Esophagus squamous epithelium (tissue), 5 donors: ENCODE results near the gene SYNE2. TPM values are rescaled to one million over a fixed set of nuclear protein-coding genes. Genes with fewer than 3 reads are reported as not detected.
A peak's percentile ranks its signal among the peaks of the same experiment; 100 is the strongest.

Experiments used
- DNase-seq: peaks from one replicate; lab custom pipeline; 2025; lab: John Stamatoyannopoulos, UW
- H3K27ac ChIP-seq, 4 donors: fragments of 200-600 bp; sonication (generic); one replicate each; pipeline ENCODE4 v1.5.1; 2016 to 2019; ENCODE audit warnings: mild to moderate bottlenecking in 1 of 4
- H3K27me3 ChIP-seq, 4 donors: fragments of 200-600 bp; sonication (generic); 1 replicate in 3 of 4; 2 replicates in 1 of 4; pipeline versions ENCODE4 v1.5.1 to v1.6.0; 2017 to 2021; ENCODE audit warnings: antibody characterized with exemption in 1 of 4
- H3K36me3 ChIP-seq, 3 donors: fragments of 200-600 bp; sonication (generic); one replicate each; pipeline ENCODE4 v1.5.1; 2016 to 2019
- H3K4me1 ChIP-seq, 3 donors: fragments of 200-600 bp; sonication (generic); one replicate each; pipeline ENCODE4 v1.5.1; 2017 to 2019
- H3K4me3 ChIP-seq, 4 donors: fragments of 200-600 bp; sonication (generic); 1 replicate in 3 of 4; 2 replicates in 1 of 4; pipeline ENCODE4 v1.5.1; 2016 to 2019; ENCODE audit warnings: mild to moderate bottlenecking in 2 of 4, moderate library complexity in 1 of 4
- H3K9me3 ChIP-seq, 3 donors: fragments of 200-600 bp; sonication (generic); one replicate each; pipeline ENCODE4 v1.5.1; 2016 to 2019
- CTCF ChIP-seq, 6 experiments: fragments of 450-650 bp in 4 of 6; fragments of 200-600 bp in 2 of 6; sonication (generic) in 2 of 6; IDR thresholded peaks; one replicate each; pipeline ENCODE4 v1.5.1; 2016 to 2019; ENCODE audit warnings: antibody characterized with exemption in 6 of 6, mild to moderate bottlenecking in 4 of 6, moderate library complexity in 4 of 6
- POLR2A ChIP-seq, 4 donors: fragments of 450-650 bp; IDR thresholded peaks; one replicate each; pipeline ENCODE4 v1.6.1; 2017; ENCODE audit warnings: antibody characterized with exemption in 4 of 4, mild to moderate bottlenecking in 4 of 4, moderate library complexity in 3 of 4
- WGBS, 2 donors: methylation state at CpG; one replicate each; pipeline ENCODE4 v1.1.5; 2018; 5-methylcytosine and 5-hydroxymethylcytosine counted together
- intact Hi-C: fragments of 100-400 bp; cut with DNase I; formaldehyde crosslinking; loops from one replicate; pipeline ENCODE4 v1.15.0; 2022
- total RNA-seq, 4 donors: library from RNA; depleted of rRNA; stranded (reverse); fragments of >200 nt; gene quantifications; one replicate each; pipeline ENCODE4 v1.1.0, GENCODE V29; 2016
- donor health status: DM: yes; HTN: yes; CAD: no.

SYNE2 gene
- total RNA-seq, 4 donors from 2014 or later = 128 to 197 (median 145) TPM

GRCh38 chr14:64221391-64222003 is 368.7 kb downstream of the SYNE2 start:
- Histone ChIP-seq H3K4me1 (no peaks in the 10 kb centered on the region), H3K27me3 (no peaks in the 10 kb centered on the region), H3K36me3 (peaks cover 10 to 100% (median 43%) of the 10 kb centered on the region in 3 donors), H3K27ac (no peak overlapping the region), H3K4me3 (no peak overlapping the region), H3K9me3 (no peaks in the 10 kb centered on the region)
- intact Hi-C loops = no loop called here
- no peak for DNase-seq
- WGBS, 2 donors = 76 to 77% methylated on average over 12 to 13 of the region's 14 CpGs
- TF ChIP-seq POLR2A (IDR thresholded peaks at IDR 0.05) = no peak
- TF ChIP-seq CTCF (IDR thresholded peaks at IDR 0.05) = no peak

- Histone ChIP-seq H3K9me3 (no peaks in the 10 kb centered on the region), H3K27me3 (no peaks in the 10 kb centered on the region), H3K36me3 (peaks cover 4 to 100% (median 31%) of the 10 kb centered on the region in 3 donors), H3K4me1 (no peaks in the 10 kb centered on the region), H3K27ac (no peak overlapping the region), H3K4me3 (no peak overlapping the region)
- DNase-seq = no peak
- no peak for TF ChIP-seq CTCF (IDR thresholded peaks at IDR 0.05)
- no peak for TF ChIP-seq POLR2A (IDR thresholded peaks at IDR 0.05)
- WGBS, 2 donors = 74 to 81% methylated on average over 3 to 5 of the region's 10 CpGs
- intact Hi-C loops = no loop called here
Measured at GRCh38 chr14:64225151-64225757, 372.4 kb downstream of the SYNE2 start.

GRCh38 chr14:64227856-64228255 is 375.1 kb downstream of the SYNE2 start:
- intact Hi-C loops = no loop called here
- Histone ChIP-seq H3K4me1 (peaks cover 0 to 5% (median 0%) of the 10 kb centered on the region in 3 donors), H3K9me3 (no peaks in the 10 kb centered on the region), H3K27me3 (no peaks in the 10 kb centered on the region), H3K4me3 (no peak overlapping the region), H3K27ac (no peak overlapping the region), H3K36me3 (peaks cover 11 to 100% (median 19%) of the 10 kb centered on the region in 3 donors)
- no peak for DNase-seq
- 72 to 81% methylated on average over 1 of the region's 1 CpG for WGBS, 2 donors
- TF ChIP-seq POLR2A (IDR thresholded peaks at IDR 0.05) = no peak
- no peak for TF ChIP-seq CTCF (IDR thresholded peaks at IDR 0.05)

GRCh38 chr14:64229489-64229888 is 376.7 kb downstream of the SYNE2 start:
- H3K27ac ChIP-seq = no peak overlapping the region
- no peaks in the 10 kb centered on the region for H3K9me3 ChIP-seq
- intact Hi-C loops = no loop called here
- 89% methylated on average over 3 of the region's 3 CpGs for WGBS, 2 donors
- TF ChIP-seq POLR2A (IDR thresholded peaks at IDR 0.05) (no peak), CTCF (IDR thresholded peaks at IDR 0.05) (no peak)
- no peaks in the 10 kb centered on the region for H3K27me3 ChIP-seq
- H3K36me3 ChIP-seq = peaks cover 8 to 88% (median 8%) of the 10 kb centered on the region in 3 donors
- no peak overlapping the region for H3K4me3 ChIP-seq
- no peak for DNase-seq
- peaks cover 0 to 5% (median 0%) of the 10 kb centered on the region in 3 donors for H3K4me1 ChIP-seq

GRCh38 chr14:64232095-64232838 is 379.5 kb downstream of the SYNE2 start:
- no peak for TF ChIP-seq CTCF (IDR thresholded peaks at IDR 0.05)
- TF ChIP-seq POLR2A (IDR thresholded peaks at IDR 0.05) = no peak
- DNase-seq = no peak
- H3K4me1 ChIP-seq = peaks cover 0 to 5% (median 0%) of the 10 kb centered on the region in 3 donors
- 66 to 76% methylated on average over 8 to 9 of the region's 9 CpGs for whole genome bisulfite sequencing, 2 donors
- no peaks in the 10 kb centered on the region for H3K9me3 ChIP-seq
- no peaks in the 10 kb centered on the region for H3K27me3 ChIP-seq
- peak overlapping the region in 1 of 4 donors; percentile 0 for H3K27ac ChIP-seq
- intact Hi-C loops = no loop called here
- no peak overlapping the region for H3K4me3 ChIP-seq
- H3K36me3 ChIP-seq = peaks cover 0 to 60% (median 7%) of the 10 kb centered on the region in 3 donors
